Heart right ventricle (tissue), 16 donors: Measurements from ENCODE around the gene CLCF1. TPM values are rescaled to one million over a fixed set of nuclear protein-coding genes. Genes with fewer than 3 reads are reported as not detected.
"Not testable (repeated sequence)": the region's sequence is repeated elsewhere in the genome, so short reads cannot be mapped to it uniquely, and the experiment has no call there.

Experiments used
- ATAC-seq, 8 donors: fragments of 200-7000 bp; cut with Tn5 transposase; one replicate each; pipeline ENCODE4 v1.9.1; 2020; ENCODE audit warnings: mild to moderate bottlenecking in 8 of 8, moderate library complexity in 8 of 8, moderate number of reproducible peaks in 1 of 8
- DNase-seq, 2 donors: peaks; one replicate each; pipeline ENCODE4 v3.0.0-alpha.2; 2020
- H3K27ac ChIP-seq, 10 donors: fragments of 200-600 bp; sonication (generic) in 2 of 10; one replicate each; pipeline versions ENCODE4 v1.5.0 to v1.8.0; 2020 to 2022; ENCODE audit warnings: mild to moderate bottlenecking in 3 of 10
- H3K27me3 ChIP-seq, 7 donors: fragments of 200-600 bp; one replicate each; pipeline ENCODE4 v1.8.0; 2021 to 2022; ENCODE audit warnings: mild to moderate bottlenecking in 2 of 7
- H3K36me3 ChIP-seq, 9 donors: fragments of 200-600 bp; sonication (generic) in 1 of 9; one replicate each; pipeline versions ENCODE4 v1.5.0 to v1.8.0; 2020 to 2022; ENCODE audit warnings: mild to moderate bottlenecking in 2 of 9
- H3K4me1 ChIP-seq, 9 donors: fragments of 200-600 bp; sonication (generic) in 1 of 9; one replicate each; pipeline versions ENCODE4 v1.5.0 to v1.8.0; 2020 to 2022; ENCODE audit warnings: mild to moderate bottlenecking in 4 of 9
- H3K4me3 ChIP-seq, 10 donors: fragments of 200-600 bp; sonication (generic) in 2 of 10; one replicate each; pipeline versions ENCODE4 v1.5.0 to v1.8.0; 2020 to 2022; ENCODE audit warnings: mild to moderate bottlenecking in 7 of 10, moderate library complexity in 2 of 10
- H3K9me3 ChIP-seq, 11 donors: fragments of 200-600 bp in 10 of 11; sonication (generic) in 2 of 11; one replicate each; pipeline versions ENCODE4 v1.5.0 to v1.8.0; 2013 to 2022; ENCODE audit warnings: mild to moderate bottlenecking in 2 of 11, control low read depth in 1 of 11, moderate library complexity in 1 of 11
- CTCF ChIP-seq, 9 donors: fragments of 200-600 bp; sonication (generic) in 2 of 9; IDR thresholded peaks; one replicate each; pipeline versions ENCODE4 v1.5.0 to v1.8.0; 2021 to 2022; ENCODE audit warnings: antibody characterized with exemption in 9 of 9, mild to moderate bottlenecking in 5 of 9, moderate library complexity in 1 of 9
- WGBS, 2 donors: extraction: QIAGEN DNeasy Blood & Tissue Kit; methylation state at CpG; one replicate each; pipeline ENCODE4 v1.1.7; 2013; ENCODE audit warnings: inconsistent platforms in 1 of 2; 5-methylcytosine and 5-hydroxymethylcytosine counted together
- intact Hi-C, 10 donors: fragments of 100-400 bp; cut with DNase I; formaldehyde crosslinking; loops; one replicate each; pipeline versions ENCODE4 v1.11.1 to v1.14.2; 2022
- polyA plus RNA-seq, 2 donors: library from polyadenylated mRNA; stranded (reverse); fragments of 200-250 nt; gene quantifications; one replicate each; pipeline ENCODE4 v1.2.3, GENCODE V29; 2013
- total RNA-seq, 10 donors: library from RNA; stranded (reverse); fragmentation: NEBNext Ultra II Directional in 3 of 10; extraction: Animal tissue kit (Norgen Biotek cat#: 25700) in 3 of 10; gene quantifications; one replicate each; pipeline versions ENCODE4 v1.2.1 to v1.2.4, GENCODE V29; 2021 to 2023
- donor health status: Arrhythmogenic right ventricular cardiomyopathy.
- donor health status: ischemic (EF 13 %, LVEDD 7.1; RV severe dilation, severe dysfunction).
- donor health status: healthy with polysubstance abuse.
- donor health status: DM: no; HTN: yes; CAD: no.
- donor health status: DM: no; HTN: no; CAD: no.
- donor health status: ischemic (EF 25% LVEDD 6.9; RV normal size, moderate dysfunction).
- donor health status: ischemic (EF 25% LVEDD 5.7; RV mildly dilated, moderate dysfunction).
- donor health status: healthy.
- donor health status: DM: yes; HTN: yes; CAD: no.
- donor health status: Ischemic cardiomyopathy.
- donor health status: ischemic (EF 35%, LVEDD 5.7; RV mildly dilated, moderate dysfunction).
- donor health status: nonischemic (EF 11% LVEDD 7.7; RV severe dilation, severe dysfunction).
- donor health status: DM: yes; HTN: yes; CAD: no.
- donor health status: PGD.
- donor health status: ischemic (EF 29% LVEDD 5.4; RV normal size, mild dysfunction).
- donor health status: nonischemic (EF 23%, LVEDD 6.1; RV moderate dilation, normal function).

Gene CLCF1
- total and polyA plus RNA-seq, 12 donors = 0.31 to 12.3 (median 1.2) TPM

- DNase-seq (no peak), ATAC-seq (no peak)
- peak overlapping the region in 1 of 10 donors; percentile 99 for H3K27ac ChIP-seq
- H3K27me3 ChIP-seq = peaks cover 0 to 22% (median 15%) of the 10 kb centered on the region in 7 donors
- peaks cover 0 to 83% (median 27%) of the 10 kb centered on the region in 9 donors for H3K4me1 ChIP-seq
- 84 to 93% methylated on average over 9 of the region's 9 CpGs for WGBS, 2 donors
- H3K4me3 ChIP-seq = peak overlapping the region in 1 of 10 donors; percentile 62
- no peaks in the 10 kb centered on the region for H3K36me3 ChIP-seq
- H3K9me3 ChIP-seq = no peaks in the 10 kb centered on the region
- TF ChIP-seq CTCF (IDR thresholded peaks at IDR 0.05) = no peak
- intact Hi-C loops = loop anchor here in 1 of 10 donors (5.0 kb wide), 1 partner anchor 61 kb away; the partner anchor contains the start of gene TMEM134
Measured at GRCh38 chr11:67405688-67406339, 32.4 kb upstream of the CLCF1 start.

- intact Hi-C loops = loop anchor here in 1 of 10 donors (5.0 kb wide), 1 partner anchor 62 kb away; the partner anchor contains the start of gene TMEM134
- Histone ChIP-seq H3K4me3 (peak overlapping the region in 1 of 10 donors; percentile 62), H3K27me3 (peaks cover 0 to 16% (median 10%) of the 10 kb centered on the region in 7 donors), H3K36me3 (peaks cover 0 to 5% (median 0%) of the 10 kb centered on the region in 9 donors), H3K9me3 (no peaks in the 10 kb centered on the region), H3K27ac (peak overlapping the region in 1 of 10 donors; percentile 99), H3K4me1 (peaks cover 0 to 86% (median 33%) of the 10 kb centered on the region in 9 donors)
- no peak for TF ChIP-seq CTCF (IDR thresholded peaks at IDR 0.05)
- WGBS, 2 donors = 94 to 95% methylated on average over 6 of the region's 6 CpGs
- ATAC-seq (no peak), DNase-seq (no peak)
Measured at GRCh38 chr11:67405196-67405567, 31.8 kb upstream of the CLCF1 start.

- peaks cover 0 to 11% (median 0%) of the 10 kb centered on the region in 9 donors for H3K36me3 ChIP-seq
- TF ChIP-seq CTCF (IDR thresholded peaks at IDR 0.05) = no peak
- H3K9me3 ChIP-seq = no peaks in the 10 kb centered on the region
- peaks cover 0 to 11% (median 7%) of the 10 kb centered on the region in 7 donors for H3K27me3 ChIP-seq
- peak overlapping the region in 2 of 10 donors; percentile 71 to 99 for H3K27ac ChIP-seq
- ATAC-seq (no peak), DNase-seq (no peak)
- intact Hi-C loops = loop anchor here in 8 of 10 donors (5.0 kb wide), 3 partner anchors 63 to 103 kb away; partner anchors contain the start of genes TMEM134 (in 7 of the 8), CDK2AP2 (in 4 of the 8), PITPNM1 (in 4 of the 8) and AIP (in 1 of the 8)
- peaks cover 0 to 86% (median 38%) of the 10 kb centered on the region in 9 donors for H3K4me1 ChIP-seq
- H3K4me3 ChIP-seq = peak overlapping the region in 4 of 10 donors; percentile 2 to 62 (median 20)
- 76 to 80% methylated on average over 13 of the region's 13 CpGs for whole genome bisulfite sequencing, 2 donors
Measured at GRCh38 chr11:67404515-67405195, 31.3 kb upstream of the CLCF1 start.

GRCh38 chr11:67403085-67403484 is 29.7 kb upstream of the CLCF1 start:
- H3K27me3 ChIP-seq, H3K9me3 ChIP-seq, DNase-seq, ATAC-seq: not testable (repeated sequence)
- 97% methylated on average over 9 of the region's 9 CpGs for WGBS, 2 donors
- H3K36me3 ChIP-seq = peaks cover 0 to 26% (median 14%) of the 10 kb centered on the region in 9 donors
- intact Hi-C loops = loop anchor here in 7 of 10 donors (5.0 kb wide), 3 partner anchors 64 to 104 kb away; partner anchors contain the start of genes TMEM134 (in 6 of the 7), CDK2AP2 (in 4 of the 7), PITPNM1 (in 4 of the 7) and AIP (in 1 of the 7)
- peak overlapping the region in 6 of 10 donors; percentile 39 to 99 (median 66) for H3K27ac ChIP-seq
- H3K4me1 ChIP-seq = peaks cover 0 to 85% (median 44%) of the 10 kb centered on the region in 9 donors
- peak overlapping the region in 1 of 10 donors; percentile 62 for H3K4me3 ChIP-seq

GRCh38 chr11:67402192-67402839 is 28.9 kb upstream of the CLCF1 start:
- Histone ChIP-seq H3K4me1 (peaks cover 0 to 85% (median 52%) of the 10 kb centered on the region in 9 donors), H3K4me3 (peak overlapping the region in 9 of 10 donors; percentile 74 to 99 (median 96)), H3K36me3 (peaks cover 0 to 34% (median 21%) of the 10 kb centered on the region in 9 donors), H3K27ac (peak overlapping the region; percentile 59 to 99 (median 97))
- H3K27me3 ChIP-seq, ATAC-seq, H3K9me3 ChIP-seq, DNase-seq: not testable (repeated sequence)
- 57 to 63% methylated on average over 19 of the region's 19 CpGs for WGBS, 2 donors
- intact Hi-C loops = loop anchor here in 7 of 10 donors (5.0 kb wide), 3 partner anchors 65 to 105 kb away; partner anchors contain the start of genes TMEM134 (in 6 of the 7), CDK2AP2 (in 4 of the 7), PITPNM1 (in 4 of the 7) and AIP (in 1 of the 7)
